Myometrial cell (primary cell): ENCODE data around the gene B3GALNT1. TPM values are rescaled to one million over a fixed set of nuclear protein-coding genes. Genes with fewer than 3 reads are reported as not detected.

Source experiments
- total RNA-seq: library from RNA; depleted of rRNA; stranded (reverse); fragments of >200 nt; gene quantifications from 2 replicates; pipeline ENCODE4 v1.2.3, GENCODE V29; 2015

The B3GALNT1 gene, protein sequence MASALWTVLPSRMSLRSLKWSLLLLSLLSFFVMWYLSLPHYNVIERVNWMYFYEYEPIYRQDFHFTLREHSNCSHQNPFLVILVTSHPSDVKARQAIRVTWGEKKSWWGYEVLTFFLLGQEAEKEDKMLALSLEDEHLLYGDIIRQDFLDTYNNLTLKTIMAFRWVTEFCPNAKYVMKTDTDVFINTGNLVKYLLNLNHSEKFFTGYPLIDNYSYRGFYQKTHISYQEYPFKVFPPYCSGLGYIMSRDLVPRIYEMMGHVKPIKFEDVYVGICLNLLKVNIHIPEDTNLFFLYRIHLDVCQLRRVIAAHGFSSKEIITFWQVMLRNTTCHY
- total RNA-seq, result 16.0 and 23.6 TPM in 2 replicates

DNA sequence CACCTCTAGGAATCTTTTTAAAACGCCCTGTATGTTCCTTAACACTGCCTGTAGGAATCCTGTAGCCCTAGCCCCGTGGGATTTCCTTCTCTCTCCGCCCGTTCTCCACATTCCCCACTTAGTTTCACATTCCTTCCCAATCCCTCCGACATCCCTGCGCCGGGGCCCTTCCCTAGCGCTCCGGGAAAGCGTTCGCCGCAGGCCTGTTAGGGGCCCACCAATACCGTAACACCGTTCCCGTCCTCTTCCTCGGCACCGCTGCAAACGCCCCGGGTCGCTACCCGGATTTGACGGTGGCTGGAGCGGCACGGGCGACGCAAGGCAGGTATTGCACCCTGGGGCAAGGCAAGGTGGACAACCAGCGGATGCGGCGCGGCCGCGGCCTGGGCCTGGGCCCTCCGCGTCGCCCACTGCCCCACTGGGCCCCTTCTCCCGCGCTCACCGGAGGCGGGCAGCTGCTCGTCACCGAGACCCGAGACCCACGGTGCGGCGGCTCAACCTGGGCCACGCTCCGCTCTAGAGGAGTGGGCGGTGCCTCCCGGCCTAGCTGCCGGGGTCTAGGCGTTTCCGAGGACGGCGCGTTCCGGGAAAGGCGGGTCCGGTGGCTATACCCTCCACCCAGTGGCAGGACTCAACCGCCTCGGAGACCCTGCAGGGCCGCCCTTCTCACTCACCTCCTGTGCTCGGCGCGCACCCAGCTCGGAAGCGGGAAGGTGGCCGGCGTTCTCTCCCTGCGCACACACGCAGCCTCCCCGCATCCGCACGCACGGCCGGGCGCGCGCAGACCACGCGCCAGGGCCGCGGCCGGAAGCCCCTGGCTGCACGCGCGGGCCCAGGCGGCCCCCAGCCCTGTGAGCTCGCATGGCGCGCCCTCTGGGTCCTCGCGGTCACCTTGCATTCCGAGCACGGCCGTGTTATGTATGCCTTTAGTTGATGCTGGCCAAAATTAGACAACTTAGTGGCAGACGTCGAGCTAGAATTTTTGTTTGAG is at the start of gene B3GALNT1:
Gene B3GALNT1 (minus strand): TSS at position 789 of the 991 bp plus-strand sequence. CDS start 18,595 bp downstream, outside the sequence.

Other genes starting within 250 kb of the B3GALNT1 start
- gene NMD3, start 116.0 kb upstream of the B3GALNT1 start, total RNA-seq, result 76.2 and 77.0 TPM in 2 replicates